SK-N-SH (cell line): Measurements from ENCODE around the gene ZBTB7A.

Experiments
- CTCF ChIP-seq: fragments of 200-600 bp; sonication (generic); IDR thresholded peaks from 2 replicates; pipeline ENCODE4 v1.6.1; 2017; ENCODE audit warnings: antibody characterized with exemption, mild to moderate bottlenecking, moderate library complexity
- EP300 ChIP-seq, 2 experiments: IDR thresholded peaks; 2 replicates each; pipeline versions ENCODE4 v1.4.0 to v1.6.1; 2012; ENCODE audit warnings: borderline replicate concordance in 1 of 2, low read depth in 1 of 2, low read length in 1 of 2
- EZH2phosphoT487 ChIP-seq: fragments of 200-600 bp; sonication (generic); IDR thresholded peaks from 2 replicates; pipeline ENCODE4 v1.6.1; 2017; ENCODE audit warnings: low read depth, mixed run types, mild to moderate bottlenecking, antibody characterized with exemption, moderate library complexity, borderline replicate concordance
- FOXM1 ChIP-seq: IDR thresholded peaks from 2 replicates; pipeline ENCODE4 v1.4.0; 2012; ENCODE audit warnings: low read depth, mild to moderate bottlenecking
- JUND ChIP-seq: IDR thresholded peaks from 2 replicates; pipeline ENCODE4 v1.4.0; 2012
- RCOR1 ChIP-seq: fragments of 150-350 bp; IDR thresholded peaks from 2 replicates; pipeline ENCODE4 v1.6.1; 2017; ENCODE audit warnings: antibody characterized with exemption, low read length
- REST ChIP-seq: IDR thresholded peaks from 2 replicates; pipeline ENCODE4 v1.6.1; 2012; ENCODE audit warnings: mild to moderate bottlenecking, low read depth, low read length, moderate library complexity
- TAF1 ChIP-seq: IDR thresholded peaks from 2 replicates; pipeline ENCODE4 v1.6.1; 2012; ENCODE audit warnings: low read depth, mild to moderate bottlenecking, low read length, moderate library complexity, borderline replicate concordance
- YY1 ChIP-seq: IDR thresholded peaks from 2 replicates; pipeline ENCODE4 v1.4.0; 2012; ENCODE audit warnings: low read depth, mild to moderate bottlenecking
- TF ChIP-seq, protein P1 (sequence below): IDR thresholded peaks from 2 replicates; pipeline ENCODE4 v1.4.0; 2012; ENCODE audit warnings: low read depth, borderline replicate concordance

DNA sequence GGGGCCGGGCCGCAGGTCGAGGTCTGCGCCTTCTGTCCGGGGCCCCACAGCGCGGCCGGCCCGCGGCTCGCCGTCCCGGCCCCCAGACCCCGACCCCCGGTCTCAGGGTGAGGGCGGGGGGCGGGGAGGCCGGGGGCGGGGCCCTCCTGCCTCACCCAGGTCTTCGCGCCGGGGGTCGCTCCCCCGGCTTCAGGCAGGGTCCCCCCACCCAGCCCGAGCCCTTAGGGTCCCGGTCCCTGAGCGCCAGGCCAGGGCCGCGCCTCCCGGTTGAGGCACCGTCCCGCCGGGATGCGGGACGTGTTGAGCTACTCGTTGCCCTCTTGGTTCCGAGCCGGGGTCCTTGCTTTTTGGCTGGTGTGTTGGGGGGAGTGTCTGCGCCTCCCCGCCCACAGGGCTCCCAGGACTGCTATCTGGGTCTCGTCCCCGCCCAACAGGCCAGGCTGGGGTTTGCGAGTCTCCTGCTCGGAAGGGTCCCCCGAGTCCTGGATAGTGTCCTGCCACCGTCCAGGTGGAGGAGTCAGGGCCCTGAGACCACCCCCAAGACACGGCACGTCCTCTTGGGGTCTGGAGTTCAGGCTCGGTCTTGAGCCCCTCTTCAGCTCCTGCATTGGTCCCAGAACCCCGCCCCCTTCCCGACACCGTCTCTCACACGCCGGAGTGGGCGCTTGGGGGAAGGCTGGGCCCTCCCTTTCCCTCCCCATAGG is 58.7 kb downstream of the ZBTB7A start:
- TF ChIP-seq FOXM1 (no peak), EP300 (IDR thresholded peaks at IDR 0.05; ENCODE audit: borderline replicate concordance in 1 of 2, low read depth in 1 of 2, low read length in 1 of 2) (no peak), YY1 (no peak), CTCF (no peak), REST (no peak), TAF1 (no peak), RCOR1 (no peak), EZH2phosphoT487 (no peak), JUND (no peak)
- TF ChIP-seq, protein P1, sequence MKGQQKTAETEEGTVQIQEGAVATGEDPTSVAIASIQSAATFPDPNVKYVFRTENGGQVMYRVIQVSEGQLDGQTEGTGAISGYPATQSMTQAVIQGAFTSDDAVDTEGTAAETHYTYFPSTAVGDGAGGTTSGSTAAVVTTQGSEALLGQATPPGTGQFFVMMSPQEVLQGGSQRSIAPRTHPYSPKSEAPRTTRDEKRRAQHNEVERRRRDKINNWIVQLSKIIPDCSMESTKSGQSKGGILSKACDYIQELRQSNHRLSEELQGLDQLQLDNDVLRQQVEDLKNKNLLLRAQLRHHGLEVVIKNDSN: no peak
